ENCODE data around the gene ACAP3.

DNA sequence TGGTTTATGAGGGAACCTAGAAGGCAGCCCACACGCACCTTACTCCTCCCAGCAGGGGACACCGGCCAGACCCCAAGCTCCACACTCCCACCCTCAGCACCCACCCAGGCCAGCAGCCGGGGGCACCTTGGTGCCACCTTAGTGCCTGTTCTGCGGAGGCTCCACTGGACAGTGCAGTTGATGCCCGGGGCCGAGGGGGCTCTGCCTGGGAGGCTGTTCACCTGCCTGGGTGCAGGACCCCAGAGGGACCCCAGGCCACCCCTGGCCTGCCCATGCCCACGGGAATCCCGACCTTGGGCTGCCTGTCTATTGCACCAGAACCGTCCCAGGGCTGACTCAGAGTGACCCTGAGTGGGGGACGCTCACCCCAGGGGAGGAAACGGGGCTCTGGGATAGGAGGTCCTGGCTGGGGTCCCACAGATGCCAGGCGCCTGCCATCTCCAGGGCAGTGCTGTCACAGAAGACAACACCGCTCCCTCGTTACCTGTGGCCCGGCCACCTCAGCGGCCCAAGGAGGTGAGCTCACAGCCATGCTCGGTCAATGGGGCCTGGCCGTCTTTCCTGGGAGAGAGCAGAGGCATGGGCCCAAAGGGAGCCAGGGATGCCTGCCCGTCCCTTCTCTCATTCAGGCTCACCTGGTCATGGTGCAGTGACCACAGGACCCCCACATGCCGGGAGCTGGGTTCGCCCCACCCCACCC lies 26.8 kb downstream of the ACAP3 start:
- TF ChIP-seq, protein P1, sequence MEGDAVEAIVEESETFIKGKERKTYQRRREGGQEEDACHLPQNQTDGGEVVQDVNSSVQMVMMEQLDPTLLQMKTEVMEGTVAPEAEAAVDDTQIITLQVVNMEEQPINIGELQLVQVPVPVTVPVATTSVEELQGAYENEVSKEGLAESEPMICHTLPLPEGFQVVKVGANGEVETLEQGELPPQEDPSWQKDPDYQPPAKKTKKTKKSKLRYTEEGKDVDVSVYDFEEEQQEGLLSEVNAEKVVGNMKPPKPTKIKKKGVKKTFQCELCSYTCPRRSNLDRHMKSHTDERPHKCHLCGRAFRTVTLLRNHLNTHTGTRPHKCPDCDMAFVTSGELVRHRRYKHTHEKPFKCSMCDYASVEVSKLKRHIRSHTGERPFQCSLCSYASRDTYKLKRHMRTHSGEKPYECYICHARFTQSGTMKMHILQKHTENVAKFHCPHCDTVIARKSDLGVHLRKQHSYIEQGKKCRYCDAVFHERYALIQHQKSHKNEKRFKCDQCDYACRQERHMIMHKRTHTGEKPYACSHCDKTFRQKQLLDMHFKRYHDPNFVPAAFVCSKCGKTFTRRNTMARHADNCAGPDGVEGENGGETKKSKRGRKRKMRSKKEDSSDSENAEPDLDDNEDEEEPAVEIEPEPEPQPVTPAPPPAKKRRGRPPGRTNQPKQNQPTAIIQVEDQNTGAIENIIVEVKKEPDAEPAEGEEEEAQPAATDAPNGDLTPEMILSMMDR (IDR thresholded peaks at IDR 0.05), result no peak
- TF ChIP-seq POLR2AphosphoS5 (IDR thresholded peaks at IDR 0.05; ENCODE audit: low read depth, low read length), result no peak

All from Panc1 (cell line).